Stimulated activated naive B cell treated with anti-CD40 and anti-IgM and Interleukin-4, amounts not matched to agents 10 μg/mL and 1 μg/mL and 100 μg/mL, for 72 hours (primary cell): Measurements from ENCODE around the gene CARS2.
"Not testable (repeated sequence)": the region's sequence is repeated elsewhere in the genome, so short reads cannot be mapped to it uniquely, and the experiment has no call there.

Experiments used
- ATAC-seq, 2 donors: fragments of 150-1000 bp; cut with Tn5 transposase; replicated peaks; 2 replicates each; pipeline ENCODE4 v1.10.0; 2021; ENCODE audit warnings: moderate library complexity in 1 of 2
- DNase-seq: peaks from one replicate; pipeline ENCODE4 v3.0.0; 2021
- H3K27ac Mint-ChIP-seq: one replicate; pipeline ENCODE4 v1.8.0; 2022; ENCODE audit warnings: mild to moderate bottlenecking, mixed read lengths
- H3K27me3 Mint-ChIP-seq, 2 donors: one replicate each; pipeline ENCODE4 v1.8.0; 2022; ENCODE audit warnings: mixed read lengths in 2 of 2
- H3K36me3 Mint-ChIP-seq, 2 donors: one replicate each; pipeline ENCODE4 v1.8.0; 2022; ENCODE audit warnings: mixed read lengths in 2 of 2, mild to moderate bottlenecking in 1 of 2
- H3K4me1 Mint-ChIP-seq, 2 donors: one replicate each; pipeline ENCODE4 v1.8.0; 2022; ENCODE audit warnings: mixed read lengths in 2 of 2, mild to moderate bottlenecking in 1 of 2
- H3K4me3 Mint-ChIP-seq, 2 donors: one replicate each; pipeline ENCODE4 v1.8.0; 2022; ENCODE audit warnings: mild to moderate bottlenecking in 2 of 2, mixed read lengths in 2 of 2, moderate library complexity in 1 of 2
- H3K9me3 Mint-ChIP-seq, 2 donors: one replicate each; pipeline ENCODE4 v1.8.0; 2022; ENCODE audit warnings: mixed read lengths in 2 of 2, mild to moderate bottlenecking in 1 of 2

Gene CARS2

DNA sequence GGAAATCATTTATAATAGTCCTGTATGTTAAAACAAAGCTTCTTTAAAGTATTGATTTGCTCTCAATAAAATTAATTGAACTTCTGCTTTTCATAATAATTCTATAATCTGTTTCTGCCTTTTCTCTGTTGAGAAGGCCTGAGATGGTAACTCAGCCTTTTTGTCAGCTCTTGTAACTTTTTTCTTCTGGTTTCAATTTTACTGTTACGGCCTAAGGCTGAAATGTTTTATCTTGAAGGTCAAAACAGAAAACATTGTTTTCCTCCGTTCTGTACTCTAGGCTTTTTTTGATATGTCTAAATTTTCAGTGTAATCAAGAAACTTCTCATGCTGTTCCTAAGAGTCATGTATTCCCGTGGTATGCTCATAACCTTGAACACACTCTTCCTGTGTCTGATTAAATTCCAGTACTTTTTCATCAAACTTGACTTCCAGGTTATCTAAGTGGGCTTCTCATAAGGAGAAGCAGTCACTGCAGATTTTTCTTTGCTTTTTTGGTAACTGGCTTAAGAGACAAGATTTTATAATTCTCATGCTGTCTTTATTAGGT lies 98.2 kb downstream of the CARS2 start:
- peaks cover 2 to 5% of the 10 kb centered on the region in 2 donors for H3K27me3 Mint-ChIP-seq
- DNase-seq (no peak), ATAC-seq (no peak)
- no peaks in the 10 kb centered on the region for H3K36me3 Mint-ChIP-seq
- H3K4me1 Mint-ChIP-seq, result peaks cover 0 to 3% of the 10 kb centered on the region in 2 donors
- H3K4me3 Mint-ChIP-seq, result no peak overlapping the region
- H3K27ac Mint-ChIP-seq, result no peak overlapping the region
- H3K9me3 Mint-ChIP-seq, result no peaks in the 10 kb centered on the region

DNA sequence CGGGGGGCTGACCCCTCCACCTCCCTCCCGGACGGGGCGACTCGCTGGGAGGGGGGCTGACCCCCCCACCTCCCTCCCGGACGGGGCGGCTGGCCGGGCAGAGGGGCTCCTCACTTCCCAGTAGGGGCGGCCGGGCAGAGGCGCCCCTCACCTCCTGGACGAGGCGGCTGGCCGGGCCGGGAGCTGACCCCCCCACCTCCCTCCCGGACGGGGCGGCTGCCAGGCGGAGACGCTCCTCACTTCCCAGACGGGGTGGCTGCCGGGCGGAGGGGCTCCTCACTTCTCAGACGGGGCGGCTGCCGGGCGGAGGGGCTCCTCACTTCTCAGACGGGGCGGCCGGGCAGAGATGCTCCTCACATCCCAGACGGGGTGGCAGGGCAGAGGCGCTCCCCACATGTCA lies 99.6 kb downstream of the CARS2 start:
- H3K36me3 Mint-ChIP-seq, H3K4me3 Mint-ChIP-seq, ATAC-seq, DNase-seq, H3K27me3 Mint-ChIP-seq, H3K27ac Mint-ChIP-seq, H3K9me3 Mint-ChIP-seq, H3K4me1 Mint-ChIP-seq: not testable (repeated sequence)

DNA sequence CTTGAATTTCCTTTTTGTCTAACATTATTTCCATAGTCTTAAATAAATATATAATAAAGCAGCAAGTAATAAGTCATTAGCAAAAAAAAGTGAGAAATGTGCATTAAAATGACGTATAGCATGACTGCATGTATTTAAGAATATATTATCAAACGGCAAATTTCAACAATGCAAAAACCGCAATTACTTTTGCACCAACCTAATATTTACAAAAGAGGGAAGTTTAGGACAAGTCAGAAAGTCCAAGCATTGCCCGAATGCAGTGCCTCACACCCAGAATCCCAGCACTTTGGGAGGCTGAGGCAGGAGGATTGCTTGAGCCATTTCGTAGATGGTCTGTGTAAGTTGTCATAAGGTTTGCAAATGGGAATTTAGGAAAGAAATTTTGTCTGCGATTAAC lies 100.8 kb downstream of the CARS2 start:
- no peak overlapping the region for H3K4me3 Mint-ChIP-seq

DNA sequence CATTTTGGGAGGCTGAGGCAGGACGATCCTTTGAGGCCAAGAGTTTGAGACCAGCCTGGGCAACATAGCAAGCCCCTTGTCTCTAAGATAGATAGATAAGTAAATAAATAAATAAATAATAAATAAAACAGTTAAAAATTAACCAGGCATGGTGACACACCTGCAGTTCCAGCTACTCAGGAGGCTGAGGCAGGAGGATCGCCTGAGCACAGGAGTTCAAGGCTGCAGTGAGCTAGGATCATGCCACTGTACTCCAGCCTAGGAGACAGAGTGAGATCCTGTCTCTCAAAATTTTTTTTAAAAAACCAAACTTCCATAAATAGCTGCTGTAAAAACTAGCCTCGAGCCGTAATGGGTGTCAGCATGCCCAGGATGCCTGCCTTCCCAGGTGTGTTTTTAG lies 104.9 kb downstream of the CARS2 start:
- DNase-seq (no peak), ATAC-seq (no peak)
- Mint-ChIP-seq H3K4me3 (no peak overlapping the region), H3K27me3 (peaks cover 4 to 10% of the 10 kb centered on the region in 2 donors), H3K27ac (no peak overlapping the region), H3K4me1 (peaks cover 0 to 7% of the 10 kb centered on the region in 2 donors), H3K9me3 (no peaks in the 10 kb centered on the region), H3K36me3 (no peaks in the 10 kb centered on the region)

More for the DNA sequence above, 100.8 kb downstream of the CARS2 start:
- no peak for ATAC-seq
- H3K9me3 Mint-ChIP-seq, result no peaks in the 10 kb centered on the region
- H3K36me3 Mint-ChIP-seq, result no peaks in the 10 kb centered on the region
- H3K4me1 Mint-ChIP-seq, result no peaks in the 10 kb centered on the region
- H3K27me3 Mint-ChIP-seq, result peaks cover 5 to 10% of the 10 kb centered on the region in 2 donors
- no peak for DNase-seq
- no peak overlapping the region for H3K27ac Mint-ChIP-seq

DNA sequence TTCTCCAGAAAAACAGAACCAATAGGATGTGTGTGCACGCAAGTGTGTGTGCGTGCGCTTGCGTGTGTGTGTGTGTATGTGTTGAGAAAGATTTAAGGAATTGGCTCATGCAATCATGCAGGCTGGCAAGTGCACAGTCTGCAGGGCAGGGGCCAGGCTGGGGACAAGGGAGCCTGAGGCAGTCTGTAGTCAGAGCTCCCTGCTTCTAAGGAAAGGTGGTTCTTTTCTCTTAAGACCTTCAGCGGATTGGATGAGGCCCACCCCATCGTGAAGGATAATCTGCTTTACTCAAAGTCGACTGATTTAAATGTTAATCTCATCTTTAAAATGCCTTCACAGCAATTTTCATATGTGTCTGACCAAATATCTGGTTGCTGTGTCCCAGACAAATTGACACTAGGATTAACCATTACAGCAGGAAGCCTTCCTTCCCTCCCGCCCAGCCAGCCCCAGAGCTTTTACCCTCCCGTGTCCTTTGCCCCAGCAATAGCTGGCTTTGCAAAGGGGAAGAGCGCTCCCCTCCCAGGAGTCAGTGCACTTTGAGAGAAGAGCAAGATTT lies 105.6 kb downstream of the CARS2 start:
- Mint-ChIP-seq H3K4me1 (peaks cover 0 to 7% of the 10 kb centered on the region in 2 donors), H3K36me3 (no peaks in the 10 kb centered on the region), H3K27ac (no peak overlapping the region), H3K9me3 (no peaks in the 10 kb centered on the region), H3K4me3 (no peak overlapping the region), H3K27me3 (peaks cover 4 to 10% of the 10 kb centered on the region in 2 donors)
- DNase-seq, result no peak
- ATAC-seq, result no peak

DNA sequence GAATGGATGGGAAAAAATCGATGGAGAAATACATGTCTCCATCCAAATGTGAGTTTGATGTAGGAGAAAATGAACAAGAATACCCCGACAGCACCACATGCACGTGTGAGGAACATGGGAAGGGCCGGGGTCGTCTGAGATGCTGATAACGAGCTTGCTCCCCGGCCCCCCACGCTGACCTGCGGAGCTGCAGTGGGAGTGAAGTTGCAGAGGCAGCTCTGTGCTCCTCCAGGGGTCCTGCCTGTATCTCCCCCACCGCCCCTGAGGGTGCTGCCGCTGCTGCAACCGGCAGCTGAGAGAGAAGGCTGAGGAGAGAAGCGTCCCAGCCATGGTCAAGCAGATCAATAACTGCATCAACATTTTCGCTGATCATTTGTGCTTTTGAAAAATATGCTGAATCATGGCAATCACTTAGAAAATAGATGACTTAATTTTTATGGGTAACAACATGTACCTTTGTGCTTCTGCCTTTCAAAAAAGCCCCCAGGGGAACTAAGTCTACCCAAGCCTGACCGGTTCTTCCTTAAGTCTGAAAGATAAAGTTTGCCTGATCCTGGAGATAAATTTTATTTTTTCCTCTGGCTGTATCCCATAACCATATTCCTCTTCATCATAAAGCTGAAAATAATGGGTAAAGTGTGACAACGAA lies 108.8 kb downstream of the CARS2 start:
- no peaks in the 10 kb centered on the region for H3K9me3 Mint-ChIP-seq
- no peaks in the 10 kb centered on the region for H3K36me3 Mint-ChIP-seq
- no peak for ATAC-seq
- DNase-seq, result no peak
- H3K4me1 Mint-ChIP-seq, result peaks cover 0 to 14% of the 10 kb centered on the region in 2 donors
- no peak overlapping the region for H3K4me3 Mint-ChIP-seq
- H3K27ac Mint-ChIP-seq, result no peak overlapping the region
- peaks cover 0 to 2% of the 10 kb centered on the region in 2 donors for H3K27me3 Mint-ChIP-seq

DNA sequence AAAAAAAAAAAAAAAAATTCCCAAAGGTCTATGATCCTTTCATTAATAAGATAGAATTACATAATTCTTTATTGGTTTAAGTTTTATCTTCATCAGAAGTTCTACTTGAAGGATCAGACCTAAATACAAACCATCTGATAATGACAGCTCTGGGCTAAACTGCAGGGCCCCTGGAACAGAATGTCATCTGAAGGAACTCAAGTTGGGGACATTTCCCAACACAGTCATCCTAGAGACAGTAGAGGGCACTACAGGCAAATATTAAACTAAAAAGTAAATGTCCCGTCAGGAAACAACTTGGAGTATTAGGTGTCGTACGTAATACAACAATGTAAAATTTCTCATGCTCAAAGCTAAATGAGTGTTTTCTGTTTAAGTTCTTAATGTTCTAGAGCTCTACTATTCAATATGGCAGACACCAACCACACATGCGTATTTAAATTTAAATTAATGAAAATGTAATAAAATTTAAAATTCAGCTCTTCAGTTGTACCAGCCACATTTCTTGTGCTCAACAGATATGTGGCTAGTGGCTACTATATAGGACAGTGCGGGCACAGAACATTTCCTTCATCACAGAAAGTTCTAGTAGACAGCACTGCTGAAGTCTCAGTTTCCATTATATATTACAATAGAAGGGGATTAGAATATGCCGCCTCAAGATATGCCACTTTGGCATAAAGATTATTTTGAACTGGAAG lies 112.3 kb downstream of the CARS2 start:
- Mint-ChIP-seq H3K4me1 (peaks cover 0 to 14% of the 10 kb centered on the region in 2 donors), H3K36me3 (no peaks in the 10 kb centered on the region), H3K4me3 (no peak overlapping the region), H3K9me3 (no peaks in the 10 kb centered on the region), H3K27ac (no peak overlapping the region), H3K27me3 (no peaks in the 10 kb centered on the region)
- no peak for DNase-seq
- ATAC-seq, result peak; percentile 81 to 94

DNA sequence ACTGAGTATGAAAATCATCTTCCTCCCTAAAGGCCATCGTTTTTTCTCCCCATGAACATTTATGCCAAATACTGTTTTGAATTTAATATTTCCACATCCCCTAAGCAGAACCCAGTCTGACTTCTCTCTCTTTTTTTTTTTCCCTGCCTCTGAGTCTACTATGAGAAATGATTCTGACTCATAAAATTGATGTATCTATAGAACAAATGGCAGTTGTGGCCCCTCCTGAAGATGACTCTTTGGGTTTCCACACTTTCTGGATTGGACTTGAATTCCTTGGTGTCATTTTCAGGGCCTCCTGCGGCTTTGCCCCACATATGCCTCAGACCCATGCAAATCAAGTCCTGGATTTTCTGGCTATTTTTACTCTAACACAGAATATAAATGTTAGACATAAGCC lies 113.3 kb downstream of the CARS2 start:
- H3K4me1 Mint-ChIP-seq, result peaks cover 0 to 14% of the 10 kb centered on the region in 2 donors
- H3K27me3 Mint-ChIP-seq, result no peaks in the 10 kb centered on the region
- H3K9me3 Mint-ChIP-seq, result no peaks in the 10 kb centered on the region
- ATAC-seq, result peak in 1 of 2 donors; percentile 41
- H3K27ac Mint-ChIP-seq, result no peak overlapping the region
- no peak for DNase-seq
- no peaks in the 10 kb centered on the region for H3K36me3 Mint-ChIP-seq
- H3K4me3 Mint-ChIP-seq, result no peak overlapping the region
